Activated CD8-positive, alpha-beta T cell treated with anti-CD3 and anti-CD28 coated beads for 36 hours (primary cell): ENCODE data around the gene NTF3. TPM values are rescaled to one million over a fixed set of nuclear protein-coding genes. Genes with fewer than 3 reads are reported as not detected.

Experiments
- ATAC-seq: fragments of 200-7000 bp; cut with Tn5 transposase; one replicate; pipeline ENCODE4 v1.10.0; 2021; ENCODE audit warnings: mild to moderate bottlenecking, moderate library complexity
- CTCF ChIA-PET: fragments of 350-600 bp; sonication (Branson Sonifier 250); formaldehyde crosslinking; loops from one replicate; lab custom pipeline; 2021; ENCODE audit warnings: antibody characterized with exemption; lab: Charles Lee
- POLR2A ChIA-PET: fragments of 350-600 bp; sonication (Branson Sonifier 250); formaldehyde crosslinking; loops from one replicate; lab custom pipeline; 2021; ENCODE audit warnings: antibody characterized with exemption; lab: Charles Lee
- DNase-seq: peaks from one replicate; pipeline ENCODE4 v3.0.0-alpha.2; 2020
- H3K27ac Mint-ChIP-seq: one replicate; pipeline ENCODE4 v1.8.0; 2021; ENCODE audit warnings: mild to moderate bottlenecking, mixed read lengths
- H3K27me3 Mint-ChIP-seq: one replicate; pipeline ENCODE4 v1.8.0; 2021; ENCODE audit warnings: mixed read lengths
- H3K36me3 Mint-ChIP-seq: one replicate; pipeline ENCODE4 v1.8.0; 2021; ENCODE audit warnings: low read depth, mixed read lengths
- H3K4me1 Mint-ChIP-seq: one replicate; pipeline ENCODE4 v1.8.0; 2021; ENCODE audit warnings: low read depth, mixed read lengths
- H3K4me3 Mint-ChIP-seq: one replicate; pipeline ENCODE4 v1.8.0; 2021; ENCODE audit warnings: mild to moderate bottlenecking, moderate library complexity, mixed read lengths
- H3K9me3 Mint-ChIP-seq: one replicate; pipeline ENCODE4 v1.8.0; 2021; ENCODE audit warnings: mixed read lengths
- intact Hi-C: fragments of 100-400 bp; cut with micrococcal nuclease; formaldehyde crosslinking; loops from one replicate; pipeline ENCODE4 v1.10.0; 2022
- total RNA-seq, 2 experiments: library from RNA; stranded (reverse); gene quantifications; one replicate each; pipeline ENCODE4 v1.2.3, GENCODE V29; 2021
- TF ChIP-seq, protein P1 (sequence below): fragments of 200-600 bp; IDR thresholded peaks from one replicate; pipeline ENCODE4 v1.8.0; 2022; ENCODE audit warnings: antibody characterized with exemption, mild to moderate bottlenecking

Gene NTF3
- total RNA-seq, 2 experiments from 2014 or later, result not detected

DNA sequence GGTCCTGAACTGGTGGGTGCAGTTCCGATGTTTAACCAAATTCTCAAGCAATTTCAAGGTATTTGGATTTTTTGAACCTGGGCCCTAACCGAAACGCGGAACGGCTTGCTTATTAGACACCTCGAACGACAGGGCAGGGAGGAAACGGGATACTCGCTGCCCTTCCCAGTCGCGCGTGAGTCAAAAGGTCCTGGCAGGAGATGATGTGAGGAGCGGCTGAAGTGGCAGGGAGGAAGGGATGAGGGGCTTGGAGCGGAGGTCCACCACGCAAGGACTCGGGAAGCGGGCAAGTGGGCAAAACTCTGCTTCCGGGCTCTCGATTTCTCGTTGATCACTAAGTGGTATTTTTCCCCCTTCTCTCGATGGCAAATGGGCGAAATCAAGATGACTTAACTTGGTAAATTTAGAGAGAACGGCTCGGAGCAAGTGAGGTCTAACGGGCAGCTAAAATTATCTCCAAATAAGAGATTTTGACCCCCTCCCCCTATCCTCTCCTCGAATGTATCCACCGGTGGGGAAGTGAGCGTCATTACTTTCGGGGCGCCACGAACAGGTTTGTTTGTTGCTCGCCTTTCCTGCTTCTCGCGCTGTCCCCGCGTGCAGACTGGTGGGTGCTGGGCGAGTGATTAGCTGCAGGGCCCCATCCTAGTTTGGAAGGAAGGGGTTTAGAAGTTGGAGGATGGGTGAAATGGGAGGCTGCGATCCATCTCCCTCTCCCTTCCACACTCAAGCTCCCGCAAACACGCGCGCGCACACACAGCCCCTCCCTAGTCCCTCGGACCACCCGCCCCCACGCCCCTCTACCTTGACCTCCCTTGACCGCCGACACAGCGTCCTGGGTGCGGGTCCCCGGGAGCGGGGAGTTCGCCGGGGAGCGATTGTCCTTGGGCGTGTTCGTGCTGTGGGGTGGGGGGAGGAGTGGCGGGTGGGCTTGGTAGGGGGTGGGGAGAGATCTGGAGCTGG is 986 bp upstream of the NTF3 start:
- Mint-ChIP-seq H3K4me1 (peaks cover 14% of the 10 kb centered on the region), H3K27ac (no peak overlapping the region), H3K9me3 (no peaks in the 10 kb centered on the region), H3K4me3 (no peak overlapping the region), H3K36me3 (no peaks in the 10 kb centered on the region), H3K27me3 (peaks cover 52% of the 10 kb centered on the region)
- ChIA-PET POLR2A (interaction anchor here (0.6 kb wide), 1 partner anchor 74 kb away, joined by 3 read pairs; no protein-coding TSS in a partner anchor), CTCF (no interaction called here)
- no peak for ATAC-seq
- intact Hi-C loops, result no loop called here
- no peak for DNase-seq
- TF ChIP-seq, protein P1, sequence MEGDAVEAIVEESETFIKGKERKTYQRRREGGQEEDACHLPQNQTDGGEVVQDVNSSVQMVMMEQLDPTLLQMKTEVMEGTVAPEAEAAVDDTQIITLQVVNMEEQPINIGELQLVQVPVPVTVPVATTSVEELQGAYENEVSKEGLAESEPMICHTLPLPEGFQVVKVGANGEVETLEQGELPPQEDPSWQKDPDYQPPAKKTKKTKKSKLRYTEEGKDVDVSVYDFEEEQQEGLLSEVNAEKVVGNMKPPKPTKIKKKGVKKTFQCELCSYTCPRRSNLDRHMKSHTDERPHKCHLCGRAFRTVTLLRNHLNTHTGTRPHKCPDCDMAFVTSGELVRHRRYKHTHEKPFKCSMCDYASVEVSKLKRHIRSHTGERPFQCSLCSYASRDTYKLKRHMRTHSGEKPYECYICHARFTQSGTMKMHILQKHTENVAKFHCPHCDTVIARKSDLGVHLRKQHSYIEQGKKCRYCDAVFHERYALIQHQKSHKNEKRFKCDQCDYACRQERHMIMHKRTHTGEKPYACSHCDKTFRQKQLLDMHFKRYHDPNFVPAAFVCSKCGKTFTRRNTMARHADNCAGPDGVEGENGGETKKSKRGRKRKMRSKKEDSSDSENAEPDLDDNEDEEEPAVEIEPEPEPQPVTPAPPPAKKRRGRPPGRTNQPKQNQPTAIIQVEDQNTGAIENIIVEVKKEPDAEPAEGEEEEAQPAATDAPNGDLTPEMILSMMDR, result no peak

DNA sequence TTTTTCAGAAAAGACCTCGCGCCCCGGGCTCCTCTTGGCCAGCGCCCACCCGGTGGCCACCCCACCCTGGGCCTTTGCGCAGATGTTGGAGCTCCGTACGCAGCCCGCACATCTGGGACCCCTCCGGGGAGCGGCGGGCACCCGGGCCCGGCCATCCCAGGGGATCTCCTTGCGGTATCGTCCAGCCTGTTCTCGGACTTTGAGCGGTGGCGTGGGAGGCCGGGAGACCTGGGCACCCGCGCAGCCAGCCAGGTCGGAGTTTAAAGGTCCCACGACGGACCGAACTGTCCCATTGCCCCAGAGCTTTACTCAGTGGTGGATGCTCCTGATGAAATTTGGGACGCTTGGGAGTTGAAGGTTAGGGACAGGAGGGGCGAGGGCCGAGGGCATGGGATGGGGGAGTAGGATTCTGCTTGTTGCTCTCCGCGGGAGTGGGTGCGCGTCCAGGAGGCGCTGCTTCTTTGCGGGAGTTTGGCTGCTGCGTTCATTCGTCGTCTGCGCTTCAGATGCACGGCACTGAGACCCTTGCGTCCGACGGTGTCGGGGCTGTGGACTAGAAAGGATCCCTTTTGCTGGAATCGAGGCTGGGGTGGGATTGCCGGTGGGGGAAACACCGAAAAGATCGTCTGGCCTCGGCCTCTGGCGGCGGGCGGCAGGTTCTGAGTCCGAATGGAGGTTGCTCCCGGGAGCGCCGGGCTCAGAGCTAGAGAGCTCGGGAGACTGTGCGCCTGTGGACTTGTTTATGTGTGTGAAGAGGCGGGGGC is 1.4 kb downstream of the NTF3 start:
- no peaks in the 10 kb centered on the region for H3K36me3 Mint-ChIP-seq
- H3K4me1 Mint-ChIP-seq, result peaks cover 14% of the 10 kb centered on the region
- H3K9me3 Mint-ChIP-seq, result no peaks in the 10 kb centered on the region
- H3K27ac Mint-ChIP-seq, result no peak overlapping the region
- H3K27me3 Mint-ChIP-seq, result peaks cover 44% of the 10 kb centered on the region
- DNase-seq (no peak), ATAC-seq (no peak)
- no peak overlapping the region for H3K4me3 Mint-ChIP-seq
- TF ChIP-seq, protein P1, result no peak
- ChIA-PET POLR2A (no interaction called here), CTCF (no interaction called here)
- intact Hi-C loops, result no loop called here

DNA sequence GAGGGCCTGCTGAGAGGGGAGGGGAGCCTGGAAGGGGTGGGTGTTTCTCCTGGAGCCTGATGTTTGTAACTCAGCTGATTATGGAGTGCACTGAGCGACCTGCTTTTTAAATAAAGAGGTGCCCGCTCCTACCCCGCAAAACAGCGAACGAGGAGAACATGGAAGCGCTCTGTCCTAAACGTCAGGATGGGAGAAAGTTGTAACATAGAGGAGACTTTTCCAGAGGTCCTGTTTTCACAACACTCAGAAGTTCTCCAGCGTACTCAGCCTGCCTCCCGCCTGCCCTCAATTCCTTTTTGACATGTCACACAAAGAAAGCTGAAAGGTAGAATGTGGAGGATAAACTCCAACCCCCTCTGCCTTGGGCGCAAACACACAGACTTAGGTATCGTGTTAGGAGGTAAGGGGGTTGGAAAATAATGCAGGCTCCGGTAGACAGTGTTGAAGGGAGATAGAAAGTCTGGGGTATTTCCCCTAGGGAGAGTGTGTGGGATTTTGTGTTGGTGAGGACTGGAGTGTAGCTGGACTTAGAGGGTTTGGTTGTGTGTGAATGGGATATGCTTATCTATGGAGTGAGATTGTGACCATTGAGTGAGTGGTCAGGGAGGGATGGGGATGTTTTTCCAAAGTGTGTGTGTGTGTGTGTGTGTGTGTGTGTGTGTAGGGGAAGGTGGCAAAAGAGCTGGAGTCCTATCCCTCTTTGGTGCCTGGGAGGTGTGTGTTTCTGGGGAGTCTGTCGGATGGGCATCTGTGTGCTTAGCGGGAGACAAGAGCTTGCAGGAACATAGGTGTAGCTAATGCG is 2.1 kb downstream of the NTF3 start:
- H3K9me3 Mint-ChIP-seq, result no peaks in the 10 kb centered on the region
- H3K27me3 Mint-ChIP-seq, result peaks cover 37% of the 10 kb centered on the region
- TF ChIP-seq, protein P1, result no peak
- no peak for ATAC-seq
- intact Hi-C loops, result no loop called here
- CTCF ChIA-PET, result no interaction called here
- no peak overlapping the region for H3K4me3 Mint-ChIP-seq
- no peaks in the 10 kb centered on the region for H3K36me3 Mint-ChIP-seq
- POLR2A ChIA-PET, result no interaction called here
- H3K27ac Mint-ChIP-seq, result no peak overlapping the region
- DNase-seq, result no peak
- H3K4me1 Mint-ChIP-seq, result peaks cover 14% of the 10 kb centered on the region

DNA sequence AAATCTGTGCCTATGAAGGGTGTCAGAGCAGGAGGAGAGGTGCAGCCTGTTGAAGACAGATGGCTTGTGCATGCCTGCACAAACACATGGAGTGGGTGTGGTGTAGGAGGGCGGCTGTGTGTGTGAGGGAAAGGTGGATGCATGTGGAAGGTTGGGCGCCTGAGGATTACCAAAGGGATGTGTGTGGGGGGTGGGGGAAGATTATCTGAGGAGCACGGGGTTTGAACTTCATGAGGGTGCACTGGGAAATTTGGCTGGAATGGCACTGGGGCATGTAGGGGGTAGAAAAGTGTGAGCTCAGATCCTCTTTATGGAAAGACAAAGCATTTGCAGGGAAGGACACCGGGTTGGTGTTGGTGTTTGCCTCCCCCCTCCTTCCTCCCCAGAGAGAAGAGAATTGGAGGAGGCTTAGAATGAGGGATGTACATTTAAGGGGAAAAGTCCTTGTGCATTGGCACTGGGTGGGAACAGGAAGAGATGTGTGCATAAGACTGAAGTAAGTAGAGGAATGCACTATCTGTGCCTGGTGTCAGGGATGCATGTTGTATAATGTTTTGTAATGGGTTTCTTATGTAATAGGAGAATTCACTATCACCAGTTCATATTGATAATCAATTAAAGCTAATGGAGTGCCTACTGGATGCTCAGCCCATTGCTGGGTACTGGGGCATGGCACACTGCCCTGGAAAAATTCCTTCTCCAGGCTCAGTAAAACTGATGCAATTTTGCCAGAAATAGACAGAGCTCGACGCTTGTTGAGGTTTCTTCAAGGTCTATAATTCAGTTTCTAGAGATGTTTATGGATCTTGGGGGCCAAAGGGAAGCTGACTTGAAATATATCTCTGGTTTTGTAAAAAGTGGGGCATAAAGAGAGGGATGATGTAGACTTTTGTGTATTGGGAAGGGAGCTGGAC is 3.0 kb downstream of the NTF3 start:
- DNase-seq (no peak), ATAC-seq (no peak)
- Mint-ChIP-seq H3K4me1 (peaks cover 14% of the 10 kb centered on the region), H3K36me3 (no peaks in the 10 kb centered on the region), H3K9me3 (no peaks in the 10 kb centered on the region), H3K4me3 (no peak overlapping the region), H3K27ac (no peak overlapping the region), H3K27me3 (peaks cover 32% of the 10 kb centered on the region)
- TF ChIP-seq, protein P1, result no peak
- POLR2A ChIA-PET, result no interaction called here
- CTCF ChIA-PET, result no interaction called here
- intact Hi-C loops, result no loop called here
